IPS DF 4.7 (cell line): ENCODE measurements around the gene ZP3.
"Not testable (repeated sequence)": the region's sequence is repeated elsewhere in the genome, so short reads cannot be mapped to it uniquely, and the experiment has no call there.

Experiments used
- DNase-seq: peaks from one replicate; pipeline ENCODE4 v3.0.0-alpha.2; 2013; ENCODE audit warnings: low spot score; ENCODE audit errors: extremely low read depth

ZP3 gene

GRCh38 chr7:76424413-76425111 is at the start of gene ZP3:
ZP3 (plus strand) TSS chr7:76424950; CDS start chr7:76424965, 15 bp downstream.
- DNase-seq, result no peak

GRCh38 chr7:76375251-76375650 is 49.5 kb upstream of the ZP3 start:
- DNase-seq, result no peak

- no peak for DNase-seq
These were observed 47.4 kb upstream of the ZP3 start for GRCh38 chr7:76377186-76377918.

- no peak for DNase-seq
These were observed 44.2 kb upstream of the ZP3 start for GRCh38 chr7:76380623-76380966.

- no peak for DNase-seq
These were observed 42.9 kb upstream of the ZP3 start for GRCh38 chr7:76381814-76382213.

GRCh38 chr7:76383089-76383944 is 41.4 kb upstream of the ZP3 start:
- DNase-seq, result no peak

GRCh38 chr7:76386691-76387260 is 38.0 kb upstream of the ZP3 start:
- DNase-seq, result no peak

GRCh38 chr7:76387789-76388188 is 37.0 kb upstream of the ZP3 start:
- DNase-seq, result not testable (repeated sequence)

- DNase-seq, result no peak
These were observed 34.7 kb upstream of the ZP3 start for GRCh38 chr7:76390092-76390491.

GRCh38 chr7:76392531-76393115 is 32.1 kb upstream of the ZP3 start:
- DNase-seq, result no peak

- DNase-seq, result no peak
These were observed 31.4 kb upstream of the ZP3 start for GRCh38 chr7:76393116-76394031.

- no peak for DNase-seq
These were observed 29.8 kb upstream of the ZP3 start for GRCh38 chr7:76394957-76395356.

GRCh38 chr7:76395605-76395964 is 29.2 kb upstream of the ZP3 start:
- DNase-seq, result not testable (repeated sequence)

GRCh38 chr7:76395965-76396726 is 28.6 kb upstream of the ZP3 start:
- DNase-seq, result no peak

GRCh38 chr7:76396864-76397263 is 27.9 kb upstream of the ZP3 start:
- DNase-seq, result no peak

- no peak for DNase-seq
These were observed 27.2 kb upstream of the ZP3 start for GRCh38 chr7:76397409-76398183.

- DNase-seq, result no peak
These were observed 24.5 kb upstream of the ZP3 start for GRCh38 chr7:76400248-76400647.

- not testable (repeated sequence) for DNase-seq
These were observed 21.7 kb upstream of the ZP3 start for GRCh38 chr7:76403097-76403496.
